Neural cell (in vitro differentiated cells): ENCODE data around the gene CDX1. TPM values are rescaled to one million over a fixed set of nuclear protein-coding genes. Genes with fewer than 3 reads are reported as not detected.

Experiments
- H2AFZ ChIP-seq: fragments of 200-600, 300-800 bp; sonication (generic), shearing (Covaris generic); 2 replicates; pipeline ENCODE4 v1.6.0; 2014; ENCODE audit warnings: low read depth, mild to moderate bottlenecking, antibody characterized with exemption, low read length, moderate library complexity
- H3F3A ChIP-seq: fragments of 200-600 bp; shearing (Covaris generic); 2 replicates; pipeline ENCODE4 v1.6.1; 2016; ENCODE audit warnings: mild to moderate bottlenecking, moderate library complexity, mixed read lengths, antibody characterized with exemption, low read length; ENCODE audit not compliant: insufficient read depth, poor library complexity, severe bottlenecking
- H3K27ac ChIP-seq: fragments of 200-600, 300-800 bp; sonication (generic), shearing (Covaris generic); 2 replicates; pipeline ENCODE4 v1.5.1; 2014; ENCODE audit warnings: mild to moderate bottlenecking, low read length, moderate library complexity
- H3K27me3 ChIP-seq: fragments of 300-800, 200-600 bp; sonication (generic), shearing (Covaris generic); 2 replicates; pipeline ENCODE4 v1.6.0; 2014; ENCODE audit warnings: mild to moderate bottlenecking, low read depth, low read length, moderate library complexity; ENCODE audit not compliant: insufficient read depth
- H3K36me3 ChIP-seq: fragments of 300-800, 200-600 bp; sonication (generic), shearing (Covaris generic); 2 replicates; pipeline ENCODE4 v1.5.1; 2014; ENCODE audit warnings: mild to moderate bottlenecking, antibody characterized with exemption, low read length, moderate library complexity; ENCODE audit not compliant: insufficient read depth
- H3K4me2 ChIP-seq: fragments of 300-800, 200-600 bp; sonication (generic), shearing (Covaris generic); 2 replicates; pipeline ENCODE4 v1.6.0; 2014; ENCODE audit warnings: mild to moderate bottlenecking, low read length
- H3K4me3 ChIP-seq: fragments of 300-800, 200-600 bp; sonication (generic), shearing (Covaris generic); 2 replicates; pipeline ENCODE4 v1.5.1; 2014; ENCODE audit warnings: mild to moderate bottlenecking, low read length, moderate library complexity
- H3K79me2 ChIP-seq: fragments of 200-600 bp; shearing (Covaris generic); replicated peaks from 2 replicates; pipeline ENCODE4 v1.6.0; 2014; ENCODE audit warnings: mild to moderate bottlenecking, low read length, moderate library complexity; ENCODE audit not compliant: insufficient read depth
- H3K9ac ChIP-seq: fragments of 300-800, 200-600 bp; sonication (generic), shearing (Covaris generic); 2 replicates; pipeline ENCODE4 v1.6.1; 2016; ENCODE audit warnings: mild to moderate bottlenecking, low read length, mixed read lengths
- H3K9me2 ChIP-seq: fragments of 200-600 bp; shearing (Covaris generic); 2 replicates; pipeline ENCODE4 v1.6.1; 2016; ENCODE audit warnings: mild to moderate bottlenecking, low read length, mixed read lengths; ENCODE audit not compliant: insufficient read depth
- H3K9me3 ChIP-seq: fragments of 200-600, 300-800 bp; sonication (generic), shearing (Covaris generic); 2 replicates; pipeline ENCODE4 v1.6.1; 2016; ENCODE audit warnings: mild to moderate bottlenecking, mixed run types, low read length, moderate library complexity, mixed read lengths
- H4K20me1 ChIP-seq: fragments of 200-600 bp; shearing (Covaris generic); 2 replicates; pipeline ENCODE4 v1.6.1; 2016; ENCODE audit warnings: mild to moderate bottlenecking, mixed run types; ENCODE audit not compliant: insufficient read depth
- EP300 ChIP-seq: fragments of 450-650 bp; conservative IDR thresholded peaks from 2 replicates; pipeline ENCODE4 v1.6.1; 2014; ENCODE audit warnings: antibody characterized with exemption, mild to moderate bottlenecking, moderate library complexity; ENCODE audit not compliant: poor library complexity, severe bottlenecking
- EZH2 ChIP-seq: fragments of 200-600, 300-800 bp; shearing (Covaris generic), sonication (generic); IDR thresholded peaks from 2 replicates; pipeline ENCODE4 v1.6.1; 2014; ENCODE audit warnings: antibody characterized with exemption, low read length, borderline replicate concordance, mild to moderate bottlenecking; ENCODE audit not compliant: insufficient read depth, poor library complexity, severe bottlenecking
- MXI1 ChIP-seq: fragments of 450-650 bp; conservative IDR thresholded peaks from 2 replicates; pipeline ENCODE4 v1.6.1; 2014; ENCODE audit warnings: antibody characterized with exemption, mild to moderate bottlenecking; ENCODE audit not compliant: poor library complexity, severe bottlenecking
- POLR2AphosphoS5 ChIP-seq: IDR thresholded peaks from 2 replicates; pipeline ENCODE4 v1.6.1; 2012
- RAD21 ChIP-seq: fragments of 450-650 bp; conservative IDR thresholded peaks from 2 replicates; pipeline ENCODE4 v1.6.1; 2014; ENCODE audit warnings: antibody characterized with exemption, mild to moderate bottlenecking, moderate library complexity
- REST ChIP-seq: IDR thresholded peaks from 2 replicates; pipeline ENCODE4 v1.6.1; 2012; ENCODE audit warnings: borderline replicate concordance
- SMC3 ChIP-seq: fragments of 450-650 bp; conservative IDR thresholded peaks from 2 replicates; pipeline ENCODE4 v1.6.1; 2014; ENCODE audit warnings: antibody characterized with exemption, mild to moderate bottlenecking, moderate library complexity; ENCODE audit not compliant: poor library complexity
- TAF1 ChIP-seq: IDR thresholded peaks from 2 replicates; pipeline ENCODE4 v1.6.1; 2012; ENCODE audit warnings: low read depth
- polyA plus RNA-seq: library from polyadenylated mRNA; depleted of rRNA; stranded (reverse); fragments of >200 nt; gene quantifications from 2 replicates; pipeline ENCODE4 v1.2.3, GENCODE V29; 2014
- TF ChIP-seq, protein P1 (sequence below): fragments of 450-650 bp; IDR thresholded peaks from 2 replicates; pipeline ENCODE4 v1.5.1; 2014; ENCODE audit warnings: antibody characterized with exemption, mild to moderate bottlenecking, moderate library complexity; ENCODE audit not compliant: poor library complexity, severe bottlenecking

CDX1 gene
- polyA plus RNA-seq, 1 donor from 2014 or later, result not detected

DNA sequence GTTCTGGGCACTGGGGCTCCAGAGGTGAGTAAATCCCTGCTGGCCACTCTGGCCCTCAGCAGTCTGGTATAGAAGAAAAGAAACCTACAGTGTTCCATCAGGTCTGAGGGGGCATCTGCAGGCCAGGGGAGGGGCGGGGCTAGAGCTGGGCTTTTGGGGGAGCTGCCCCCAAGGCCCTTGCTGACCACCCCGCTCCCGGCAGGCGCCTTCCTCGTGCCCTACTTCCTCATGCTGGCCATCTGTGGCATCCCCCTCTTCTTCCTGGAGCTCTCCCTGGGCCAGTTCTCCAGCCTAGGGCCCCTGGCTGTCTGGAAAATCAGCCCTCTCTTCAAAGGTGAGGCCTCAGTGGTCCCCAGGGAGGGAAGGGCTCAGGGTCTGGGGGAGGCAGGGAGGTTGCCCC, 29.9 kb downstream of the CDX1 start:
- Histone ChIP-seq H3K4me2 (no peak overlapping the region), H3K4me3 (no peak overlapping the region), H3K27ac (no peak overlapping the region), H3K9me2 (no peaks in the 10 kb centered on the region), H3F3A (no peaks in the 10 kb centered on the region), H3K79me2 (no peaks in the 10 kb centered on the region), H2AFZ (no peak overlapping the region), H4K20me1 (no peaks in the 10 kb centered on the region), H3K36me3 (no peaks in the 10 kb centered on the region), H3K9me3 (no peaks in the 10 kb centered on the region), H3K9ac (no peak overlapping the region), H3K27me3 (no peaks in the 10 kb centered on the region)
- TF ChIP-seq POLR2AphosphoS5 (no peak), EP300 (no peak), RAD21 (no peak), MXI1 (no peak), TAF1 (no peak), REST (no peak), SMC3 (no peak), EZH2 (no peak)
- TF ChIP-seq, protein P1, sequence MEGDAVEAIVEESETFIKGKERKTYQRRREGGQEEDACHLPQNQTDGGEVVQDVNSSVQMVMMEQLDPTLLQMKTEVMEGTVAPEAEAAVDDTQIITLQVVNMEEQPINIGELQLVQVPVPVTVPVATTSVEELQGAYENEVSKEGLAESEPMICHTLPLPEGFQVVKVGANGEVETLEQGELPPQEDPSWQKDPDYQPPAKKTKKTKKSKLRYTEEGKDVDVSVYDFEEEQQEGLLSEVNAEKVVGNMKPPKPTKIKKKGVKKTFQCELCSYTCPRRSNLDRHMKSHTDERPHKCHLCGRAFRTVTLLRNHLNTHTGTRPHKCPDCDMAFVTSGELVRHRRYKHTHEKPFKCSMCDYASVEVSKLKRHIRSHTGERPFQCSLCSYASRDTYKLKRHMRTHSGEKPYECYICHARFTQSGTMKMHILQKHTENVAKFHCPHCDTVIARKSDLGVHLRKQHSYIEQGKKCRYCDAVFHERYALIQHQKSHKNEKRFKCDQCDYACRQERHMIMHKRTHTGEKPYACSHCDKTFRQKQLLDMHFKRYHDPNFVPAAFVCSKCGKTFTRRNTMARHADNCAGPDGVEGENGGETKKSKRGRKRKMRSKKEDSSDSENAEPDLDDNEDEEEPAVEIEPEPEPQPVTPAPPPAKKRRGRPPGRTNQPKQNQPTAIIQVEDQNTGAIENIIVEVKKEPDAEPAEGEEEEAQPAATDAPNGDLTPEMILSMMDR, result no peak

DNA sequence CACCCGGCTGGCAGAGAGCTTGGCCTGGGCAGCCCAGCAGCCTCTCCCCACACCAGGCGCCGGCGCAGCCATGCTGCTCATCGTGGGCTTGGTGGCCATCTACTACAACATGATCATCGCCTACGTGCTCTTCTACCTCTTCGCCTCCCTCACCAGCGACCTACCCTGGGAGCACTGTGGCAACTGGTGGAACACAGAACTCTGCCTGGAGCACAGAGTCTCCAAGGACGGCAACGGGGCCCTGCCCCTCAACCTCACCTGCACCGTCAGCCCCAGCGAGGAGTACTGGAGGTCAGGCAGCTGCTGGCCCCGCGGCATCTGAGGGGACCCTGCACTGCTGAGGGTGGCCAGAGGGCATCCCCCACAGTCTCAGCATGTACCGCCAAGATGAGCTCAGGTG, 30.4 kb downstream of the CDX1 start:
- Histone ChIP-seq H3K9ac (no peak overlapping the region), H3K79me2 (no peaks in the 10 kb centered on the region), H3K4me3 (no peak overlapping the region), H4K20me1 (no peaks in the 10 kb centered on the region), H3K36me3 (no peaks in the 10 kb centered on the region), H2AFZ (no peak overlapping the region), H3K27me3 (no peaks in the 10 kb centered on the region), H3K4me2 (no peak overlapping the region), H3K27ac (no peak overlapping the region), H3K9me3 (no peaks in the 10 kb centered on the region), H3K9me2 (no peaks in the 10 kb centered on the region), H3F3A (no peaks in the 10 kb centered on the region)
- TF ChIP-seq, protein P1, result no peak
- TF ChIP-seq REST, result no peak
- TF ChIP-seq TAF1, result no peak
- TF ChIP-seq POLR2AphosphoS5, result no peak
- TF ChIP-seq EP300, result no peak
- no peak for TF ChIP-seq EZH2
- TF ChIP-seq MXI1, result no peak
- no peak for TF ChIP-seq SMC3
- TF ChIP-seq RAD21, result no peak
